GM18858 (cell line): ENCODE data around the gene FATE1.
"Not testable (repeated sequence)": the region's sequence is repeated elsewhere in the genome, so short reads cannot be mapped to it uniquely, and the experiment has no call there.

Experiments used
- ATAC-seq: cut with Tn5 transposase; IDR thresholded peaks from one replicate; pipeline ENCODE4 v1.9.1; 2021; ENCODE audit not compliant: unreplicated experiment

Gene FATE1, protein sequence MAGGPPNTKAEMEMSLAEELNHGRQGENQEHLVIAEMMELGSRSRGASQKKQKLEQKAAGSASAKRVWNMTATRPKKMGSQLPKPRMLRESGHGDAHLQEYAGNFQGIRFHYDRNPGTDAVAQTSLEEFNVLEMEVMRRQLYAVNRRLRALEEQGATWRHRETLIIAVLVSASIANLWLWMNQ

DNA sequence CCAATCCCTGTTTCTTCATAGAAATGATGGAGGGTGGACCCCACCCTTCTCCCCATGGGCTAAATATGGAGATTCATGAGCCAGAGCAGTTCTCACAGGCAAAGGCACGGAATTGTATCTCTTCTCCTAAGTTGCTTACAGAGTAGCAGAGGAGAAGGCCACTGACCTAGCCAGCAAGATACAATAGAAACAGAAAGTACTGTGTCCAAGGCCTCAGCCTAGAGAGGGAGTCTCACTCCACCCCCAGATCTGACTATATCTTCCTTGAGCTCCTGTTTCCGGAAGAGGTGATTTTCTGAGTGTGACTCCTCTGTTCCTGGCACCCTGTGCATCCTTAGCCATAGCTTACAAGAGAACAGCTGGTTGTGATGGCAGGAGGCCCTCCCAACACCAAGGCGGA lies at the start of gene FATE1:
FATE1 (plus strand) TSS at position 284 of the 400 bp plus-strand sequence; CDS start at position 369, 85 bp downstream.
- no peak for ATAC-seq

GRCh38 chrX:151675121-151675746 lies 40.6 kb upstream of the FATE1 start:
- no peak for ATAC-seq

DNA sequence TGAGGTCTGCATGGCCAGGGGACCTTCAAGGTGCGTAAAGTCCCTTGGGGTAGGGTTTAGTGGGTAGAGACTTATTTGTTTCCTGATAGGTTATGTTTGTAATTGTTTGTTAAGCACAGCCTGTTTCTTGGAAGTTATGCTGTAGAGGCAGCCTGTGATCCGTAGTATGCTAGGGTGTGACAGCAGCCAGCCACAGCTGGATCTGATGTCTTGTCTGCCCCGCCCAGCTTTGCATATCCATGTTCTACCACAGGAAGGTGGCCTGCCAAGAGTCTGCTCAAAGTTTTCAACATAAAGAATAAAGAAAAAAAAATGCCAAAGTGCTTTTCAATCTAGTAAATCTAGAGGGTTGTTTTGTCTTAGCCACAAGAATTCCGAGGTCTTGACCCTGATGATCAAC lies 39.6 kb upstream of the FATE1 start:
- no peak for ATAC-seq

DNA sequence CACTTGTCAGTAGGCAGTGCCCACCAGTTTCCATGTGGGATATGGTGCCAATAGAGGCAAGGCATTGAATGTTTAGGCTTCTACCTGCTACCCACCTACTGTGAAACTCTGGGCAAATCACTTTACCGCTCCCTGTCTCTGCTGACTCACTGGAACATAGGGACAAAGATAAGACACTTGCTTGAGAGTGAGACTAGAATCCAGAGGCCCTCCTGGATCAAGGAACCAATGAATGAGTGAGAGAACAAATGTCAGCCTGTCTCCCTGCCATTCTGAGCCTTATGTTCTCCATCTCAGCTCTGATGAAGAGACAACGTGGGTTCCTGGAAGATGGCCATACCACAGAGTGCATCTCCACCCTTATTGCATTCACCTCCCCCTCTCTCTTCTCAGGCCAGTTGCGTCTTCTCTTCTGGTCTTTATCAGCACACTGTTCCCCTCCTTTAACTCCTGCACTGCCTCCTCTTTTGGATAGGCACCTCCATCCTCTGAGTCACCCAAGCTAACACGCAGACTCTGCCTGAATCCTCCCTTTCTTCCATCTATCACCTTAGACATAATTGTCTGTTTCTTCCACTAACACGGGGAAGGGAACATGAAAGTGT lies 35.9 kb upstream of the FATE1 start:
- no peak for ATAC-seq

DNA sequence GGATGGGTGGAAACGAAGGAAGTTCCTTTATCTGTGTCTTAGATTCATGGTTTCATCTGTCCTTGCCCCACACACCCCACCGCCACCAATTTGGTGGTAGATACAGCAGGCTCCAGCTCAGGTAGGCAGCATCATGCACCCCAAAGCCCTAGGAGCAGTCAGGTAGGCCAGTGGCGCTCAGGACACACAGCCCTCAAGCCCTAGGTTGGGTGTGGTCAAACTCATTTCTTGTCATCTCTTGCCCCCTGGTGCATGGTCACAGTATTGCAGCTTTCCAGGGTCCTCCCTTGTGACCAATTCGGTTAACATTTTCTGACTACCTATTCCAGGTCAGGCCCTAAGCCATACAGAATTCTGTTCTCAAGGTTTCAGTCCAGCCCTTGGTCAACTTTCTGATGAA lies 35.0 kb upstream of the FATE1 start:
- ATAC-seq, result peak; percentile 90

DNA sequence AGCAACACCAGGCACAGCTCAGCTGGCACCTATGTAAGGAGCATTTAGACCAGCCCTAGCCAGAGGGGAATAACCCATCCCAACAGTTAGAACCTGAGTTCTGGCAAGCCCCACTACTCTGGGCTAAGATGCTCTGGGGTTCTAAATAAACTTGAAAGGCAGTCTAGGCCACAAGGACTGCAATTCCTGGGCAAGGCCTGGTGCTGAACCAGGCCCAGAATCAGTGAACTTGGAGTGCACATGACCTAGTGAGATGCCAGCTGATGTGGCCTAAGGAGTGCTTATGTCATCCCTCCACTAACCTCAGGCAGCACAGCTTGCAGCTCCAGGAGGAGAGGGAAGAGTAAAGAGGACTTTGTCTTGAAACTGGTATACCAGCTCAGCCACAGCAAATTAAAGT lies 28.2 kb upstream of the FATE1 start:
- no peak for ATAC-seq

- no peak for ATAC-seq
These were observed 27.1 kb upstream of the FATE1 start for GRCh38 chrX:151688695-151689094.

GRCh38 chrX:151692825-151693224 lies 23.0 kb upstream of the FATE1 start:
- ATAC-seq, result no peak

GRCh38 chrX:151694121-151694520 lies 21.7 kb upstream of the FATE1 start:
- ATAC-seq, result no peak

DNA sequence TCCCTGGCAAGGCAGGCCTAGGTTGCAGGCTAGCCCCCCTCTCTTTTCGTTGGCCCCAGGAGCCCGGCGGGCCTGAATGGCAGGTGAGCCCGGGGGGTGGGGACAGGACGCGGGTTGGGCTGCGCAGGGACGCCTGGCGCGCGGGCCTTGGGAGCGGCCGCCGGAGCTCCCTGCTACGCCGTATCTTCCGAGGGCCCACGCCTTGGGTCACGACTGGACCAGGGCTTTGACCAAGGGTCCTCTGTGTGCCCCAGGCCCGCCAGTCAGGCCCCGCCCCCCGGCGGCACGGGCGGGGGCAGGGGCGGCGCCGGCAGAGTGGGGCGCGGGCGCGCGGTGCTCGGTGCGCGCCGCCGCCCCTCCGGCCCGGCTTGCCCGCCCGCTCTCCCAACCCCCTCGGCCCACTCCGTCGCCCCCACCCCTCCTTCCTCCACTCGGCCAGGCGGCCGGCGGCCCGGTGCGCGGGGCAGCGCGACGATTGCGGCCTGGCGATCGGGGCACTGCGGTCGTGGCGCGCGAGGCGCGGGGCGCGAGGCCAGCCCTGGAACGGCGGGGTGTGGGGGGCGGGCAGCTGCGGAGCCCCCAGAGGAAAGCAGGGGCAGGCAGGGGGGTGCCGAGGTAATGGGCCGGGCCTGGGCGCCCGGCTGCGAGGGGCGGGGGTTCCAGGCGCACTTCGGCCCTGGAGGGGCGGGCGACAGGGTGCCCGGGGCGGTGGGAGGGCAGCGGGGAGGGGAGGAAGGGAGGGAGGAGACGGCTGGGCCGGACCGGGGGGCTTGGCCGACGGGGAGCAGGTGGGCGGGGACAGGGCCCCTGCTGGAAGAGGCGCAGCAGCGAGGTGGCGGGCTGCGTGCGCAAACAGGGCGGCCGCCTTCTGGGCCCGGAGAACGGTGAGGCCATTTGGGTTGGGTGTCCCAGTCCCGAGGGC lies 20.9 kb upstream of the FATE1 start, which contains the start of gene PRRG3:
PRRG3 (plus strand) TSS at position 798 of the 922 bp plus-strand sequence. CDS start 3,357 bp downstream, outside the sequence.
- ATAC-seq, result no peak

- no peak for ATAC-seq
These were observed 20.1 kb upstream of the FATE1 start for GRCh38 chrX:151695583-151696340.

DNA sequence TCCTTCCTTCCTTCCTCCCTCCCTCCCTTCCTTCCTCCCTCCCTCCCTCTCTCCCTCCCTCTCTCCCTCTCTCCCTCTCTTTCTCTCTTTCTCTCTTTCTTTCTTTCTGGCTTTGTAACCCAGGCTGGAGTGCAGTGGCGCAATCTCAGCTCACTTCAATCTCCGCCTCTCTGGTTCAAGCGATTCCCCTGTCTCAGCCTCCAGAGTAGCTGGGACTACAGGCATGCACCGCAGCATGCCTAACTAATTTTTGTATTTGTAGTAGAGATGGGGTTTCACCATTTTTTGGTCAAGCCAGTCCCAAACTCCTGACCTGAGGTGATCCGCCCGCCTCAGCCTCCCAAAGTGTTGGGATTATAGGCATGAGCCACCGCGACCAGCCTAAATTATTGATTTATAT lies 18.8 kb upstream of the FATE1 start:
- not testable (repeated sequence) for ATAC-seq

DNA sequence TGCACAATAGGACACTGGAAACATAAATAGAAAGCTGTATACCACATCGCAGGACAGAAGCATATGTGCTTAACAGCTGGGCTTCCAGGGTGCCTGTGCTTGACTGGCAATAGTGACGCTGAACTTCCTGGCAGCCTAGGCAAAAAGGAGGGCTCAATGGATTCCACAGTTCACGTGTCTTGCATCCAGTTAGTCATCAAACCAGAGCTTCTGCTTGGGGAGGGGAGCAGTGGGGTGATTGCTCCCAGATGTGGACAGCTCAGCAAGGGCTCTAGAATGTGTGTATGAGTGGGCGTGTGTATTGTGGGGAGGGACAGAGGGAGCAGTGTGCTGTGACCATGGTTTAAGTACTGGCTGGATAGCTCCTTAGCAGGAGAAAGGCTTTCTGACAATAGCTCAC lies 18.3 kb upstream of the FATE1 start:
- no peak for ATAC-seq

- no peak for ATAC-seq
These were observed 17.4 kb upstream of the FATE1 start for GRCh38 chrX:151698485-151698884.

- no peak for ATAC-seq
These were observed 16.1 kb upstream of the FATE1 start for GRCh38 chrX:151699746-151700145.

- ATAC-seq, result no peak
These were observed 15.3 kb upstream of the FATE1 start for GRCh38 chrX:151700581-151700980.

DNA sequence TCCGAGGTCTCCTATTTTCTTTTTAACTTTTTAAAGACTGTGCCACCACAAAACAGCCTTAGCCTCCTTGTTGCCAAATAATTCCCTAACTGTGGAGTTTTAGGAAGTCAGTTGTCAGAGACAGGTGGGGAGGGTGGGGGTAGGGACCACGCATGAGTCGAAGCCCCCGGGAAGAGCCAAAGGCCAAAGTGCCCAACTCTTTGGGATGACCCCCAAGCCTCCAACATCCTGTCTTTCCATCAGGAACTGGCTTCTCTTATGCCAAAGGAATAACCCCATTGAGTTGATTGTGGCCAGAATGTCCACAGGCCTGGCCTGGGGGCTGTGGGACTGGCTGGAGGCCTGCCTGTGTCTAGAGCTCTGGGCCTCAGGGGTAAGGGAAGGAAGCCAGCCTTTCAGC lies 14.8 kb upstream of the FATE1 start:
- ATAC-seq, result no peak

DNA sequence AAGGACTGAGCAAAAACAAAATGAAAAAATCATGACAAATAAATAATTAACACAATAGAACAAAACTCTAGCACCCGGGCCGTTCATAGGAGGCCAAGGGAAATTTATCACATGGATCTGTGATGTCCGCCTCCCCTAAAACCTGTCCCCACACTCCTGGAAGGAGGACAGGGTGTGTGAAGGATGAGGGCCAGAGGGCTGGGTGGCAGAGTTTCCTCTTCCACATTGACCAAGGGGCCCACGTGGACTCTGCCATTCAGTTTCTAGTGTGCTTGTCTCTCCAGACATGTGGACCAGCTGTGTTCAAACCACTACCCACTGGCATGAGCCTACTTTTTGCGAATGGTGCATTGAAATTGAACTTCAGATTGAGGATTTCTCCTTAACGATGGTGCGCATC lies 14.3 kb upstream of the FATE1 start:
- no peak for ATAC-seq

DNA sequence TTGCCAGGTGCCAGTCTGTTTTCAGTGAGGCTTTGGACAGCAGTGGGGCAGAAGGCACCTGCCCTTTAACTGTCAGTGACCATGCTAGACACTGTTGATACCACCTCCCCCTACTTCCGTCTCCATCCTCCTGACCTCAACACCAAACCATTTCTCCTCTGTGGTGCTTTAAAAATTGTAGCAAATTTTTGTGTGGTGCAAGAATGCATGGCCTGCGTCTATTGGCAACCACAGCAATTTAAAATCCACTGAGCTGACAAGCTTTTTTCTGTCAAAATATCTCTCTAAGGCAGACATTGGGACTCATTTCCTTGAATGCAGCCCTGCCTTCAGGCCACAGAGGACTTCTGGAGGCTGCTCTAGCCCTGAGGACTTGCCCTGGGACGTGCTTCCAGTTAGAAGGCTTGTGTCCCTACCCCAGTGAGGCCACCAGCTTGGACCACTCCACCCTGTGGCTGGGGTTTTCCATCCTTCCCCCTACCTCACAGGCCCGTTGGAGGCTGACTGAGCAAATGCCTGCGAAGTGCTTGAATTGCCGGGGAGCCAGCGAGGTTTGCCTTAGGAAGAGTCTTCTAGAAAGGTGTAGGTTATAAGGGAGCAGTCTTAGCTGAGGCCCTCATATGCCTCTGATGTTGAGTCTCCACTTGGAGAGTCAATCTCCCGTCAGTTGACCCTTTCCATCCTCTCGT lies 13.7 kb upstream of the FATE1 start:
- no peak for ATAC-seq

GRCh38 chrX:151702741-151703340 lies 13.0 kb upstream of the FATE1 start:
- no peak for ATAC-seq
